Measurements from ENCODE around the gene CTSD.

The CTSD gene

GRCh38 chr11:1757861-1758610, 5.7 kb downstream of the CTSD start:
- TF ChIP-seq CTCF (IDR thresholded peaks at IDR 0.05; ENCODE audit: low read depth, low read length, missing control alignments) = no peak
- in situ Hi-C loops (cut with HindIII; ENCODE audit: low sequenced_read_pairs) = no loop called here
- no peak overlapping the region for H3K4me3 ChIP-seq (ENCODE audit: low read depth, low read length)
- no peak for DNase-seq (ENCODE audit: low read depth)

DNA sequence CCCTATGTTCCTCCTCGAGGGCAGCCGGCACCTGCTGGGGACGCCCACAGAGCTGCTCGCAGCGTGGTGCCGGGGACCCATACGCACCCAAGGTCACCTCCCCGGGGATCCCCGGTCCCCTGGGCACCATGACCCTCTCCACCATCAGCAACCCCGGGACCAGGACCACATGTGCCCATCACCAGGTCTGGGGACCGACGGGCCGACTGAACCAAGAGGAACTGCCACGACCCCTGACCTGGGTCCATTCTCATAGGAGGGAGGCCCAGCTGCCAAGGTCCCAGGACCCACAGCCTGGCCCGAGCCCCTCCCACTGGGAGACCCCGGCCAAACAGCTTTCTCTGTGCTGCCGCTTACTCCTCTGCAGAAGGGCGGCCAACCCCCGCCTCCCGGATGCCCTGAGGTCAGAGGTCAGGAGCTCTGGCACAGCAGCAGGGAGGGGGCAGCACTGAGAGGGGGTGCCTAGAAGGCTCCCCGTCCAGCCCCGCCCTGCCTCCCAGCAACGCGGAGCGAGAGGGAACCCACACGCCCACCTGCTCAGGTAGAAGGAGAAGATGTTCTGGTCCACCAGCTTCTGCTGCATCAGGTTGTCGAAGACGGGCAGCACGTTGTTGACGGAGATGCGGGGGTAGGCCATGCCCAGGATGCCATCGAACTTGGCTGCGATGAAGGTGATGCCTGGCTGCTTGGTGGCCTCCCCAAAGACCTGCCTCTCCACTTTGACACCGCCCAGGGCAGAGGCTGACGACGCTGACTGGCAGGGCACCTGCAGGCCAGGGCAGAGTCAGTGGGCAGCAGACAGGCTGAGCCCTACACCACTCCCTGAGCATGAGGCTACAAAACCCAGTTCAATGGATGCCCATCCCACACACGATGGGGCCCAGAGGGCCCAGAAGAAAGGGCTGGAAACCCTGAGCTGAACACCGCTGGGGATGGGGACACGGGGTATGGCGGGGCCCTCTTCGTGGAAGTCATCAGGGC, 6.6 kb downstream of the CTSD start:
- no peak for DNase-seq (ENCODE audit: low read depth)
- H3K4me3 ChIP-seq (ENCODE audit: low read depth, low read length) = no peak overlapping the region
- in situ Hi-C loops (cut with HindIII; ENCODE audit: low sequenced_read_pairs) = no loop called here
- no peak for TF ChIP-seq CTCF (IDR thresholded peaks at IDR 0.05; ENCODE audit: low read depth, low read length, missing control alignments)

- in situ Hi-C loops (cut with HindIII; ENCODE audit: low sequenced_read_pairs) = no loop called here
- TF ChIP-seq CTCF (IDR thresholded peaks at IDR 0.05; ENCODE audit: low read depth, low read length, missing control alignments) = no peak
- no peak overlapping the region for H3K4me3 ChIP-seq (ENCODE audit: low read depth, low read length)
- DNase-seq (ENCODE audit: low read depth) = no peak
Measured at GRCh38 chr11:1755692-1756561, 7.8 kb downstream of the CTSD start.

GRCh38 chr11:1755344-1755691, 8.4 kb downstream of the CTSD start:
- in situ Hi-C loops (cut with HindIII; ENCODE audit: low sequenced_read_pairs) = no loop called here
- no peak for DNase-seq (ENCODE audit: low read depth)
- no peak for TF ChIP-seq CTCF (IDR thresholded peaks at IDR 0.05; ENCODE audit: low read depth, low read length, missing control alignments)
- H3K4me3 ChIP-seq (ENCODE audit: low read depth, low read length) = no peak overlapping the region

GRCh38 chr11:1754376-1755150, 9.2 kb downstream of the CTSD start:
- TF ChIP-seq CTCF (IDR thresholded peaks at IDR 0.05; ENCODE audit: low read depth, low read length, missing control alignments) = no peak
- no peak for DNase-seq (ENCODE audit: low read depth)
- no peak overlapping the region for H3K4me3 ChIP-seq (ENCODE audit: low read depth, low read length)
- in situ Hi-C loops (cut with HindIII; ENCODE audit: low sequenced_read_pairs) = no loop called here

Measured in astrocyte of the cerebellum (primary cell).